Measurements from ENCODE around the gene STK32C.

Gene STK32C

GRCh38 chr10:132226586-132227405 lies 81.0 kb downstream of the STK32C start:
- no peak overlapping the region for H3K4me3 ChIP-seq (ENCODE audit: low read length)
- no peak for DNase-seq (ENCODE audit: low read depth)
- TF ChIP-seq CTCF (IDR thresholded peaks at IDR 0.05; ENCODE audit: insufficient read depth, low read depth, low read length, missing control alignments), result no peak

GRCh38 chr10:132225849-132226205 lies 81.9 kb downstream of the STK32C start:
- DNase-seq (ENCODE audit: low read depth), result no peak
- no peak overlapping the region for H3K4me3 ChIP-seq (ENCODE audit: low read length)
- TF ChIP-seq CTCF (IDR thresholded peaks at IDR 0.05; ENCODE audit: insufficient read depth, low read depth, low read length, missing control alignments), result no peak

GRCh38 chr10:132225073-132225848 lies 82.5 kb downstream of the STK32C start:
- H3K4me3 ChIP-seq (ENCODE audit: low read length), result no peak overlapping the region
- TF ChIP-seq CTCF (IDR thresholded peaks at IDR 0.05; ENCODE audit: insufficient read depth, low read depth, low read length, missing control alignments), result no peak
- DNase-seq (ENCODE audit: low read depth), result no peak

- TF ChIP-seq CTCF (IDR thresholded peaks at IDR 0.05; ENCODE audit: insufficient read depth, low read depth, low read length, missing control alignments), result no peak
- H3K4me3 ChIP-seq (ENCODE audit: low read length), result no peak overlapping the region
- no peak for DNase-seq (ENCODE audit: low read depth)
These were observed 83.2 kb downstream of the STK32C start for GRCh38 chr10:132224343-132225072.

GRCh38 chr10:132223611-132224342 lies 84.0 kb downstream of the STK32C start:
- H3K4me3 ChIP-seq (ENCODE audit: low read length), result no peak overlapping the region

More at GRCh38 chr10:132223611-132224342, 84.0 kb downstream of the STK32C start:
- DNase-seq (ENCODE audit: low read depth), result no peak
- no peak for TF ChIP-seq CTCF (IDR thresholded peaks at IDR 0.05; ENCODE audit: insufficient read depth, low read depth, low read length, missing control alignments)
